ENCODE data around the gene SRR.

SRR gene

GRCh38 chr17:2371183-2372130 lies 67.7 kb downstream of the SRR start:
- no peak for DNase-seq (ENCODE audit: low read depth, low spot score)

GRCh38 chr17:2372180-2372579 lies 68.4 kb downstream of the SRR start:
- DNase-seq (ENCODE audit: low read depth, low spot score) = no peak

DNA sequence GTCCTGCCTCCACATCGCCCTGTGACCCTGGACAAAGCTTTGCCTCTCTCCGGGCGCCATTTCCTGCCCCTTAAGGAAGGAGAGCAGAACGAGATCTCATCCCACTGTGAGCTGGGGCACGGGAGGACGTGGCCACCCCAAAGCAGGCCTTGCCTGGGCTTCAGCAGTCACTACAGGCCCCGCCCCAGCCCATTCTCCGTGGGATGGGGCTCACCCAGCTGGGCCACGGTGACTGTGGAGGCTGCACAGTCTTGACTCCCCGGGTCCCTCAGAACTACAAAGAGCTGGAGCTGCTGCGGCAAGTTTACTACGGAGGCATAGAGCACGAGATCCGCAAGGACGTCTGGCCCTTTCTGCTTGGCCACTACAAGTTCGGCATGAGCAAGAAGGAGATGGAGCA lies 68.9 kb downstream of the SRR start:
- DNase-seq (ENCODE audit: low read depth, low spot score) = no peak

DNA sequence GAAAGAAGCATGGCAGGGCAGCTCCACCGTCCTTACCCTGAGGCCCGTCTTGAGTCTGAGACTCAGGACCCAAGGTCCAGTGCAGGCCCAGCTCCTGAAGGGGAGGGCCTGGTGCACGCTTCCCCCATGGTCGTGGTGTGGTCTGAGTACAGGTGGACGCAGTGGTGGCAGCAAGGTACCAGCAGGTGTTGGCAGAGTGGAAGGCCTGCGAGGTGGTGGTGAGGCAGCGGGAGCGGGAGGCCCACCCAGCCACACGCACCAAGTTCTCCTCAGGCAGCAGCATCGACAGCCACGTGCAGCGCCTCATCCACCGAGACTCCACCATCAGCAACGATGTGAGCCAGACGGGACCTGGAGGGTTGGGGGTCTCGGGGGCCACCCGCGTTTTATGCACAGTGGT lies 69.4 kb downstream of the SRR start:
- no peak for DNase-seq (ENCODE audit: low read depth, low spot score)

Data from ELF-1 (cell line).